Endodermal cell (in vitro differentiated cells): ENCODE data around the gene CRIP2. TPM values are rescaled to one million over a fixed set of nuclear protein-coding genes. Genes with fewer than 3 reads are reported as not detected.

Experiments used
- DNase-seq: peaks from one replicate; pipeline ENCODE4 v3.0.0-alpha.2; 2017
- H3K27ac ChIP-seq: 2 replicates; pipeline ENCODE4 v1.5.1; 2013; ENCODE audit warnings: mild to moderate bottlenecking, low read depth, low read length, moderate library complexity
- H3K27me3 ChIP-seq: 2 replicates; pipeline ENCODE4 v1.6.1; 2013; ENCODE audit warnings: mild to moderate bottlenecking, low read length, moderate library complexity; ENCODE audit not compliant: insufficient read depth, control insufficient read depth, poor library complexity, severe bottlenecking
- H3K36me3 ChIP-seq: 2 replicates; pipeline ENCODE4 v1.7.0; 2013; ENCODE audit warnings: mild to moderate bottlenecking, low read length, moderate library complexity; ENCODE audit not compliant: control insufficient read depth, insufficient read depth
- H3K4me1 ChIP-seq: one replicate; pipeline ENCODE4 v1.7.0; 2013; ENCODE audit warnings: low read length; ENCODE audit not compliant: control insufficient read depth, insufficient read depth
- H3K4me3 ChIP-seq: 2 replicates; pipeline ENCODE4 v1.5.1; 2013; ENCODE audit warnings: mild to moderate bottlenecking, low read length, moderate library complexity
- H3K9ac ChIP-seq: 2 replicates; pipeline ENCODE4 v1.6.1; 2013; ENCODE audit warnings: mild to moderate bottlenecking, low read length, moderate library complexity; ENCODE audit not compliant: poor library complexity, severe bottlenecking; ENCODE audit errors: extremely low read depth
- H3K9me3 ChIP-seq: 2 replicates; pipeline ENCODE4 v1.6.1; 2013; ENCODE audit warnings: mild to moderate bottlenecking, low read length, moderate library complexity; ENCODE audit not compliant: control insufficient read depth
- H3K27ac Mint-ChIP-seq: 2 replicates; pipeline ENCODE4 v1.8.0; 2020; ENCODE audit warnings: mixed read lengths
- H3K27me3 Mint-ChIP-seq: 2 replicates; pipeline ENCODE4 v1.8.0; 2021; ENCODE audit warnings: mild to moderate bottlenecking, mixed read lengths; ENCODE audit not compliant: insufficient read depth
- H3K36me3 Mint-ChIP-seq: 2 replicates; pipeline ENCODE4 v1.8.0; 2020; ENCODE audit warnings: low read depth, mixed read lengths
- H3K4me1 Mint-ChIP-seq: 2 replicates; pipeline ENCODE4 v1.8.0; 2020; ENCODE audit warnings: mixed read lengths
- H3K4me3 Mint-ChIP-seq: 2 replicates; pipeline ENCODE4 v1.8.0; 2020; ENCODE audit warnings: mild to moderate bottlenecking, moderate library complexity, mixed read lengths
- H3K9me3 Mint-ChIP-seq: 2 replicates; pipeline ENCODE4 v1.8.0; 2020; ENCODE audit warnings: mild to moderate bottlenecking, mixed read lengths
- CTCF ChIP-seq: fragments of 200-600 bp; sonication (generic); conservative IDR thresholded peaks from 2 replicates; pipeline ENCODE4 v1.5.0; 2021; ENCODE audit warnings: antibody characterized with exemption, mild to moderate bottlenecking
- WGBS, 2 experiments: methylation state at CpG; one replicate each; pipeline versions ENCODE4 v1.1.5 to v1.1.7; 2013; ENCODE audit warnings: missing lambda C conversion rate in 2 of 2, mixed read lengths in 1 of 2; ENCODE audit not compliant: insufficient coverage in 1 of 2, insufficient read length in 1 of 2; 5-methylcytosine and 5-hydroxymethylcytosine counted together
- total RNA-seq, 2 donors: library from RNA; stranded (reverse); fragmentation: NEBNext Ultra II Directional in 1 of 2; extraction: Animal tissue kit (Norgen Biotek cat#: 25700) in 1 of 2; gene quantifications; 2 replicates in 1 of 2; 3 replicates in 1 of 2; pipeline ENCODE4 v1.2.1, GENCODE V29; 2021

Gene CRIP2
- total RNA-seq, 2 donors from 2014 or later = 3.9 to 5.3 TPM

GRCh38 chr14:105456736-105457617, 17.6 kb upstream of the CRIP2 start:
- WGBS, 2 experiments = 95 to 96% methylated on average over 21 to 22 of the region's 22 CpGs
- Histone ChIP-seq H3K4me3 (no peak overlapping the region), H3K9me3 (no peaks in the 10 kb centered on the region), H3K4me1 (no peaks in the 10 kb centered on the region), H3K27me3 (no peaks in the 10 kb centered on the region), H3K36me3 (peaks cover 40% of the 10 kb centered on the region), H3K9ac (no peak overlapping the region), H3K27ac (no peak overlapping the region)
- Mint-ChIP-seq H3K9me3 (no peaks in the 10 kb centered on the region), H3K36me3 (peaks cover 46% of the 10 kb centered on the region), H3K27ac (no peak overlapping the region), H3K4me3 (no peak overlapping the region), H3K27me3 (no peaks in the 10 kb centered on the region), H3K4me1 (no peaks in the 10 kb centered on the region)
- no peak for TF ChIP-seq CTCF
- no peak for DNase-seq

- H3K27ac ChIP-seq = no peak overlapping the region
- H3K9me3 Mint-ChIP-seq = no peaks in the 10 kb centered on the region
- H3K27me3 ChIP-seq = no peaks in the 10 kb centered on the region
- no peak overlapping the region for H3K9ac ChIP-seq
- WGBS, 2 experiments = 86 to 100% methylated on average over 5 to 18 of the region's 18 CpGs
- no peak overlapping the region for H3K4me3 Mint-ChIP-seq
- H3K36me3 Mint-ChIP-seq = peaks cover 38% of the 10 kb centered on the region
- H3K9me3 ChIP-seq = no peaks in the 10 kb centered on the region
- no peak for DNase-seq
- no peak overlapping the region for H3K4me3 ChIP-seq
- no peaks in the 10 kb centered on the region for H3K4me1 Mint-ChIP-seq
- H3K4me1 ChIP-seq = no peaks in the 10 kb centered on the region
- no peak overlapping the region for H3K27ac Mint-ChIP-seq
- no peak for TF ChIP-seq CTCF
- H3K27me3 Mint-ChIP-seq = no peaks in the 10 kb centered on the region
- H3K36me3 ChIP-seq = peaks cover 30% of the 10 kb centered on the region
Observed at GRCh38 chr14:105458010-105458409, 16.6 kb upstream of the CRIP2 start.

- no peaks in the 10 kb centered on the region for H3K27me3 ChIP-seq
- H3K36me3 Mint-ChIP-seq = peaks cover 37% of the 10 kb centered on the region
Observed at GRCh38 chr14:105458571-105458970, 16.1 kb upstream of the CRIP2 start.

More at GRCh38 chr14:105458571-105458970, 16.1 kb upstream of the CRIP2 start:
- Histone ChIP-seq H3K9me3 (no peaks in the 10 kb centered on the region), H3K27ac (no peak overlapping the region), H3K36me3 (peaks cover 27% of the 10 kb centered on the region), H3K9ac (no peak overlapping the region), H3K4me3 (no peak overlapping the region), H3K4me1 (no peaks in the 10 kb centered on the region)
- TF ChIP-seq CTCF = no peak
- H3K27me3 Mint-ChIP-seq = no peaks in the 10 kb centered on the region
- no peak overlapping the region for H3K27ac Mint-ChIP-seq
- no peaks in the 10 kb centered on the region for H3K4me1 Mint-ChIP-seq
- no peaks in the 10 kb centered on the region for H3K9me3 Mint-ChIP-seq
- 89 to 93% methylated on average over 3 to 14 of the region's 14 CpGs for WGBS, 2 experiments
- no peak for DNase-seq
- no peak overlapping the region for H3K4me3 Mint-ChIP-seq
